ENCODE data around the gene SSC5D.

SSC5D gene

GRCh38 chr19:55487924-55488687 is at the start of gene SSC5D:
Gene SSC5D, plus strand, starts transcription at chr19:55488436. Its CDS starts 154 bp downstream, at chr19:55488590.
- H3K27ac ChIP-seq, result peak within 1 kb of the TSS; percentile 82
- TF ChIP-seq CTCF (IDR thresholded peaks at IDR 0.05) (no peak), ZFX (IDR thresholded peaks at IDR 0.05; ENCODE audit: borderline replicate concordance) (no peak)

- TF ChIP-seq ZFX (IDR thresholded peaks at IDR 0.05; ENCODE audit: borderline replicate concordance), result no peak
- no peak overlapping the region for H3K27ac ChIP-seq
These were observed 49.2 kb upstream of the SSC5D start for GRCh38 chr19:55439052-55439451.

GRCh38 chr19:55440411-55441105 is 47.7 kb upstream of the SSC5D start:
- H3K27ac ChIP-seq, result peak overlapping the region; percentile 75
- no peak for TF ChIP-seq ZFX (IDR thresholded peaks at IDR 0.05; ENCODE audit: borderline replicate concordance)
- no peak for TF ChIP-seq CTCF (IDR thresholded peaks at IDR 0.05)

- TF ChIP-seq CTCF (IDR thresholded peaks at IDR 0.05) (no peak), ZFX (IDR thresholded peaks at IDR 0.05; ENCODE audit: borderline replicate concordance) (no peak)
- peak overlapping the region; percentile 75 for H3K27ac ChIP-seq
These were observed 46.9 kb upstream of the SSC5D start for GRCh38 chr19:55441319-55441691.

GRCh38 chr19:55441692-55442321 is 46.4 kb upstream of the SSC5D start:
- TF ChIP-seq CTCF (IDR thresholded peaks at IDR 0.05) (no peak), ZFX (IDR thresholded peaks at IDR 0.05; ENCODE audit: borderline replicate concordance) (no peak)
- peak overlapping the region; percentile 75 for H3K27ac ChIP-seq

GRCh38 chr19:55442372-55442961 is 45.8 kb upstream of the SSC5D start:
- H3K27ac ChIP-seq, result peak overlapping the region; percentile 75
- peak; percentile 54 for TF ChIP-seq CTCF (IDR thresholded peaks at IDR 0.05)
- no peak for TF ChIP-seq ZFX (IDR thresholded peaks at IDR 0.05; ENCODE audit: borderline replicate concordance)

- peak within 1 kb of the TSS; percentile 75 for H3K27ac ChIP-seq
- TF ChIP-seq CTCF (IDR thresholded peaks at IDR 0.05) (no peak), ZFX (IDR thresholded peaks at IDR 0.05; ENCODE audit: borderline replicate concordance) (no peak)
These were observed 45.0 kb upstream of the SSC5D start, which contains the start of gene SHISA7 for GRCh38 chr19:55443045-55443823. Gene SHISA7, minus strand, starts transcription at chr19:55443300. Its CDS starts 437 bp downstream, at chr19:55442863.

Measured in 22Rv1 (cell line).